Activated CD8-positive, alpha-beta T cell treated with anti-CD3 and anti-CD28 coated beads for 36 hours (primary cell): ENCODE data around the gene IGSF8. TPM values are rescaled to one million over a fixed set of nuclear protein-coding genes. Genes with fewer than 3 reads are reported as not detected.

ENCODE experiments used
- ATAC-seq: fragments of 200-7000 bp; cut with Tn5 transposase; one replicate; pipeline ENCODE4 v1.10.0; 2021; ENCODE audit warnings: mild to moderate bottlenecking, moderate library complexity
- CTCF ChIA-PET: fragments of 350-600 bp; sonication (Branson Sonifier 250); formaldehyde crosslinking; loops from one replicate; lab custom pipeline; 2021; ENCODE audit warnings: antibody characterized with exemption; lab: Charles Lee
- POLR2A ChIA-PET: fragments of 350-600 bp; sonication (Branson Sonifier 250); formaldehyde crosslinking; loops from one replicate; lab custom pipeline; 2021; ENCODE audit warnings: antibody characterized with exemption; lab: Charles Lee
- DNase-seq: peaks from one replicate; pipeline ENCODE4 v3.0.0-alpha.2; 2020
- H3K27ac Mint-ChIP-seq: one replicate; pipeline ENCODE4 v1.8.0; 2021; ENCODE audit warnings: mild to moderate bottlenecking, mixed read lengths
- H3K27me3 Mint-ChIP-seq: one replicate; pipeline ENCODE4 v1.8.0; 2021; ENCODE audit warnings: mixed read lengths
- H3K36me3 Mint-ChIP-seq: one replicate; pipeline ENCODE4 v1.8.0; 2021; ENCODE audit warnings: low read depth, mixed read lengths
- H3K4me1 Mint-ChIP-seq: one replicate; pipeline ENCODE4 v1.8.0; 2021; ENCODE audit warnings: low read depth, mixed read lengths
- H3K4me3 Mint-ChIP-seq: one replicate; pipeline ENCODE4 v1.8.0; 2021; ENCODE audit warnings: mild to moderate bottlenecking, moderate library complexity, mixed read lengths
- H3K9me3 Mint-ChIP-seq: one replicate; pipeline ENCODE4 v1.8.0; 2021; ENCODE audit warnings: mixed read lengths
- CTCF ChIP-seq: fragments of 200-600 bp; IDR thresholded peaks from one replicate; pipeline ENCODE4 v1.8.0; 2022; ENCODE audit warnings: antibody characterized with exemption, mild to moderate bottlenecking
- intact Hi-C: fragments of 100-400 bp; cut with micrococcal nuclease; formaldehyde crosslinking; loops from one replicate; pipeline ENCODE4 v1.10.0; 2022
- total RNA-seq, 2 experiments: library from RNA; stranded (reverse); gene quantifications; one replicate each; pipeline ENCODE4 v1.2.3, GENCODE V29; 2021

IGSF8 gene
- total RNA-seq = 10 to 100 TPM; 48.0 to 49.5 TPM

- Mint-ChIP-seq H3K27me3 (no peaks in the 10 kb centered on the region), H3K27ac (peak within 1 kb of the TSS; percentile 90), H3K4me3 (peak within 1 kb of the TSS; percentile 85), H3K36me3 (peaks cover 6% of the 10 kb centered on the region), H3K9me3 (no peaks in the 10 kb centered on the region), H3K4me1 (peaks cover 72% of the 10 kb centered on the region)
- intact Hi-C loops = loop anchor here (10.0 kb wide), 1 partner anchor 517 kb away; no protein-coding TSS in a partner anchor
- ATAC-seq (peak; percentile 59), DNase-seq (peak; percentile 96)
- TF ChIP-seq CTCF = no peak
- ChIA-PET CTCF (interaction anchor here (0.6 to 7.3 kb wide), 11 partner anchors 10 to 279 kb away, joined by 3 to 119 read pairs (median 8); partner anchors contain the start of genes KCNJ9 and PIGM), POLR2A (interaction anchor here (1.0 to 1.7 kb wide), 7 partner anchors 12 to 173 kb away, joined by 3 to 8 read pairs (median 3); partner anchors contain the start of genes DCAF8 and TAGLN2)
These were observed at the start of gene IGSF8 for GRCh38 chr1:160097911-160098851. TSS of gene IGSF8 (minus strand) at chr1:160098619. CDS start at chr1:160098472, 147 bp downstream.

GRCh38 chr1:160148121-160148520, 49.7 kb upstream of the IGSF8 start:
- CTCF ChIA-PET = interaction anchor here (1.3 to 2.0 kb wide), 6 partner anchors 38 to 143 kb away, joined by 3 to 5 read pairs (median 4); no protein-coding TSS in a partner anchor
- Mint-ChIP-seq H3K4me3 (no peak overlapping the region), H3K4me1 (no peaks in the 10 kb centered on the region), H3K9me3 (no peaks in the 10 kb centered on the region), H3K36me3 (no peaks in the 10 kb centered on the region), H3K27ac (no peak overlapping the region), H3K27me3 (peaks cover 4% of the 10 kb centered on the region)
- ATAC-seq = no peak
- no peak for DNase-seq
- POLR2A ChIA-PET = no interaction called here
- no peak for TF ChIP-seq CTCF
- intact Hi-C loops = no loop called here

GRCh38 chr1:160146107-160146506, 47.7 kb upstream of the IGSF8 start:
- Mint-ChIP-seq H3K4me1 (no peaks in the 10 kb centered on the region), H3K36me3 (no peaks in the 10 kb centered on the region), H3K27ac (no peak overlapping the region), H3K27me3 (peaks cover 8% of the 10 kb centered on the region), H3K4me3 (no peak overlapping the region), H3K9me3 (no peaks in the 10 kb centered on the region)
- intact Hi-C loops = no loop called here
- ChIA-PET CTCF (no interaction called here), POLR2A (no interaction called here)
- no peak for DNase-seq
- ATAC-seq = no peak
- no peak for TF ChIP-seq CTCF

- POLR2A ChIA-PET = no interaction called here
- Mint-ChIP-seq H3K27ac (no peak overlapping the region), H3K27me3 (peaks cover 9% of the 10 kb centered on the region), H3K36me3 (no peaks in the 10 kb centered on the region), H3K9me3 (no peaks in the 10 kb centered on the region), H3K4me1 (no peaks in the 10 kb centered on the region), H3K4me3 (no peak overlapping the region)
- DNase-seq (no peak), ATAC-seq (no peak)
- CTCF ChIA-PET = no interaction called here
- no peak for TF ChIP-seq CTCF
- intact Hi-C loops = no loop called here
These were observed 46.5 kb upstream of the IGSF8 start for GRCh38 chr1:160144921-160145320.

- ATAC-seq (no peak), DNase-seq (no peak)
- H3K27ac Mint-ChIP-seq = no peak overlapping the region
- intact Hi-C loops = no loop called here
- no peak overlapping the region for H3K4me3 Mint-ChIP-seq
- no peak for TF ChIP-seq CTCF
- peaks cover 9% of the 10 kb centered on the region for H3K27me3 Mint-ChIP-seq
- H3K9me3 Mint-ChIP-seq = no peaks in the 10 kb centered on the region
- no peaks in the 10 kb centered on the region for H3K4me1 Mint-ChIP-seq
- no peaks in the 10 kb centered on the region for H3K36me3 Mint-ChIP-seq
- ChIA-PET POLR2A (no interaction called here), CTCF (no interaction called here)
These were observed 45.3 kb upstream of the IGSF8 start for GRCh38 chr1:160143695-160144094.
